GM19328 (cell line): ENCODE results near the gene CRYBB1.
"Not testable (repeated sequence)": the region's sequence is repeated elsewhere in the genome, so short reads cannot be mapped to it uniquely, and the experiment has no call there.

ENCODE experiments used
- ATAC-seq: cut with Tn5 transposase; IDR thresholded peaks from one replicate; pipeline ENCODE4 v1.9.1; 2021; ENCODE audit warnings: mild to moderate bottlenecking, moderate library complexity; ENCODE audit not compliant: unreplicated experiment

The CRYBB1 gene

DNA sequence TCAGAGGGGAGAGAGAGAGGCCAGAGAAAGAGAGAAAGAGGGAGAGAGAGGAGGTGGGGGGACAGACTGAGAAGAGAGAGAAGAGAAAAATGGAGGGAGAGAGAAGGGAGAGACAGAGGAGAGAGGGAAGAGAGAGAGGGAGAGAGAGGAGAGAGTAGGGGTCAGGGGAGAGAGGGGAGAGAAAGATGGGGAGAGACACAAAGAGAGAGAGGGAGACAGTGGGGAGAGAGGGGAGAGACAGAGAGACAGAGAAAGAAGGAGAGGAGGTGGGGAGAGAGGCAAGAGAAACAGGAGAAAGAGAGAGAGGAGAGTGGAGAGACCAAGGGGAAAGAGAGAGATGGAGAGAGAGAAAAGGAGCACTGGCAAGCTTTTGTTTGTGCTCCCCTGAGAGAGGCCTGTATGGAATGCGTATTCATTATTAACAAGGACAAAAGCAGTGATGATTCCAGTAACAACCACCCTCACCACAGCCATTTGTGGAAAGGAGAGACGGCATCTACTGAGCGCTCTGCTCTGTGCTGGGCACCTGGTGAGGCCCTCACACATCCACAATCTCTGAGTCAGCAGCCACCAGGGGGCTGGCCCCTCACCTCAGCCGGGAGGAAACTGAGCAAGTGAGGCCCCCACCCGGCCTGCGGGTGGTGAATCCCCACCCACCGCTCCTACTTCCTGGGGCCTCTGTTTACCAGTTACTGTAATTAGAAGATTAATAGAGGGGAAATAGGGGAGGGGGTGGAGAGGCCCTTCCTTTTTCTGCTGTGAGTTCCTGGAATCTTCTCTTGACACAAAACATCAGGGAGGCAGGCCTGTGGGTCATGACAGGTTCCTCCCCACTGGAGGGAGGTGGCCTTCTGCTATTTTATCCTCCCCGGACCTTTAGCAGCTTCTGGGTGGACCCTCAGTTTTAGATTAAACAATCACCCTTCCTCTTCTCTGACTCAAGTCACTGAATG, 24.9 kb upstream of the CRYBB1 start:
- ATAC-seq: no peak

DNA sequence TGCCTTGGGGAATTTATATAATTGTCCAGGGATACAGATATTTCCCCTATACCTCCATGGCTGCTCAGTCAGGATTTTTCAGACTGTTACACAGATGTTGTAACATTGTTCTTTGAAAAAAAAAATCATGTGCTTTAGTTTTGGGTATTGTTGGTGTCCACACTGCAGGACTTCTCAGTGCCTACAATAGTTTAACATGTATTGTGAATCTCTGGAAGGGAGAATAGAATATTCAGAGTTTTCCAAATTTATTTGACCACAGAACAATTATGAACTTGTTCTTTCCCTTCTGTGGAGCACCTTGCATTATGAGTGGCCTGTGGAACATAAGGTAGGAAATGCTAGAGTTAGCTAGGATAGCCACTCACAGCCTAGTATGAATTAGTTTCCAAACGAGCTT, 18.5 kb upstream of the CRYBB1 start:
- ATAC-seq: no peak

DNA sequence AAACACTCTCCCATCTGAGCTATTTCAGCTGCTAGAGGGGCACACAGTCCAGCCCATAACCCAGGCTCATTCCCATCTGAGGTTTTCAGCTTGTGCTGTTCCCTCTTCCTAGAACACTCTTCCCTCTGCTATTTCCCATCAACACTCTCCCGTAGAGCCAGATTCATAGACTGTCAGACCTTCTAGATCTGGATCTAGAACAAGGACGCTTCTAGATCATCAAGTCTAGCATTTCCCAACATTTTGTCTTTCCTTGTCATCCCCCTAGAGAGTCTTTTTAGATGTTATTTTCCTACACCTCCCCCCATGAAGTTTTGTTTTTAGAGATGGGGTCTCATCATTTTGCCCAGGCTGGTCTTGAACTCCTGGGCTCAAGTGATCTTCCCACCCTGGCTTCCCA, 17.3 kb upstream of the CRYBB1 start:
- no peak for ATAC-seq

DNA sequence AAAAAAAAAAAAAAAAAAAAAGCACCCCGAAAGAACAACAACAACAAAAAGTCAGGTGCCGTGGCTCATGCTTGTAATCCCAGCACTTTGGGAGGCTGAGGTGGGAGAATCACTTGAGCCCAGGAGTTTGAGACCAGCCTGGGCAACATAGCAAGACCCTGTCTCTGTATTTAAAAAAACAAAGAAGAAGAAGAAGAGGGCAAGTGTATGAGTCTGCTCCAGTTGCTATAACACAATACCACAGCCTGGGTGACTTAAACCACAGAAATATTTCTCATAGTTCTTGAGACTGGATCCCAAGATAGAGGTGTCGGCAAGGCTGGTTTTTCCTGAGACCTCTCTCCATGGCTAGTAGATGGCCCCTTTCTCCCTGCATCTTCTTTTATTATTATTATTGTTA, 16.4 kb upstream of the CRYBB1 start:
- no peak for ATAC-seq

DNA sequence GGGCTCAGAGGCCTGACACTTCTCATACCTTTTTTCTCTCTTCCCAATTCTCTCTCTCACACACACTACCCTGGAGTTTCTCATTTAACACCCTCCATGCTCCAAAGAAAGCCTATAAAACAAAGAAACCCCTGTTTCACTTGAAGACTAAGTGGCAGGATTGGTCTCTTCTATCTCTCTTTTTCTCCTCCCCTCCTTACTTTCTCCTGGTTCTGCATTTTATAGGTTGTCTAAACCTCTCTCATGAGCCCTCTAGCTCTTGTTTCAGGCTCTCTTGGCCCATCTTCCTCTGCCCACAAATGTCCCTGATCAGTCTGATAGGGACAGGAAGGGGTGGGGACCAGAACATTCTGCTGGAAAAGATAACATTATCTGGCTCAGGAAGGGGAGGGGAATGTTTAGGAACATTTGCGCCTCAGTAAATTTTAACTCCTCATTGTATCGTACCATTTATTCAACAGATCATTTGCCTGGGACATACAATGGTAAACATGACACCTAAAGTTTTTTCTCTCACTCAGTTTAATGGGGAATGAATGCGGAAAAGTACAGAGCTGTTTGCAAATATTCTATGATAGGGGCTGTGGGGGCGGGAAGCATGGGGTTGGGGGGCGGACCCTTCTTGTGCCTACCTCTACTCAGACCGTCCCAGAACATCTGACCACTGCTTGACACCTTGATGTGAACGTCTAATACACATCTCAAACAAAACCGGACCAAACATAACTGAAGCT, 14.8 kb upstream of the CRYBB1 start:
- ATAC-seq: no peak

DNA sequence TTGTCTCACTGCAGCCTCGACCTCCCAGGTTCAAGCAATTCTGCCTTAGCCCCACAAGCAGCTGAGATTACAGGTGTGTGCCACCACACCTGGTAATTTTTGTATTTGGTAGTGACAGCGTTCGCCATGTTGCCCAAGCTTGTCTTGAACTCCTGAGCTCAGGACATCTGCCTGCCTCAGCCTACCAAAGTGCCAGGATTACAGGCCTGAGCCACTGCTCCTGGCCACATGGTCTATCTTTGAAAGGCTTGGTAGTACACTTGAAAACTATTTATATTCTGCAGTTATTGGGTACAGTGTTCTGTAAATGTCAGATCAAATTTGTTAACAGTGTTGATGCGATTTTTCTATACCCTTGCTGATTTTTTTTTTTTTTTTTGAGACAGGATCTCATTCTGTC, 13.5 kb upstream of the CRYBB1 start:
- ATAC-seq: no peak

DNA sequence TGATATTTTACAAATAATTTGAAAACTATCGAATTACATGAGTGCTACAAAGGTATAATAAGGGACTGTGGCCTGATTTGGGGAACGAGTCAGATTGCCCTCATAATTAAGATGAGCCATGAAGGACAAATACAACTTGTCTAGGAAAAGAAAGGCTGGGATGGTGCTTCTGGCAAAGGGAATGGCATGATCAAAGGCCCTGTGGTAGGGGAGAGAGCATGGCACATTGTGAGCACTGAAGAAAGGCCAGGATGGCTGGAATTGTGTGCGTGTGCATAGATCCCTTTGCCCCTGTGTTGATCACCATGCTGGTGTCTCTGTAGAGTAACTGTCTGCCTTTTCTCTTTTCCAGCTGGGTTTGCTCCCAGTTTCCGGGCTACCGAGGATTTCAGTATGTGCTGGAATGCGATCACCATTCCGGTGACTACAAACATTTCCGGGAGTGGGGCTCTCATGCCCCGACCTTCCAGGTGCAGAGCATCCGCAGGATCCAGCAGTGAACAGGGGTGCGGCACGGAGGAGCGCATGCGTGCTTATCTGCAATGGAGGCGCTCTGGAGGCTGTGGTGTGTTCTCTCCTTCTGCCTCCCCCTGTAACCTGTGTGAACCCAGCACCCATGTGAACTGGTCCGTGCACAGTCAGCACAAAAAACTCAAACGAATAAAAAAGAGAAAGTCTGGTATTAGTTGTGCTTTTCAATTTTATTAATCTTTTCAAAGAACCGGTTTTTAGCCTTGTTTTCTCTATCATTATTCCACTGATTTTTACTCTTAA, 12.3 kb upstream of the CRYBB1 start:
- no peak for ATAC-seq

DNA sequence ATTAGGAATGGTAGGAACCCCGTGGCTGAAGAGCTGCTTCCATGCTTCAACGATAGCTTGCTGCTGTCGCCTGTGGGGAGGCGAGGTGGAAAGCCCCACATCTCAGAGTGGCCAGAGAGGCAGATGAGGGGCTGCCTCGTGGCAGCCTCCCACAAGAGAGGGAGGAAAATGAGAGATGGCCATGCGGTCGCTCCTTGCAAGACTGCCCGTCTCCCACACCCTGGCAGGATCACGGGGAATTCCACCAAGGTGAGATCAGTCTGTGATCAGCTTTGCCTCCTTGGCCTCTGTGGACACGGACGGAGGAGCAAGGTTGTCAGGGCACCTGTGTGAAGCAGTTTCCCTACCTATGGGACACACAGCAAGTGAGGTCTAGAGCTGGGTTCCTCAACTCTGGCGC, 7.0 kb upstream of the CRYBB1 start:
- ATAC-seq: no peak

DNA sequence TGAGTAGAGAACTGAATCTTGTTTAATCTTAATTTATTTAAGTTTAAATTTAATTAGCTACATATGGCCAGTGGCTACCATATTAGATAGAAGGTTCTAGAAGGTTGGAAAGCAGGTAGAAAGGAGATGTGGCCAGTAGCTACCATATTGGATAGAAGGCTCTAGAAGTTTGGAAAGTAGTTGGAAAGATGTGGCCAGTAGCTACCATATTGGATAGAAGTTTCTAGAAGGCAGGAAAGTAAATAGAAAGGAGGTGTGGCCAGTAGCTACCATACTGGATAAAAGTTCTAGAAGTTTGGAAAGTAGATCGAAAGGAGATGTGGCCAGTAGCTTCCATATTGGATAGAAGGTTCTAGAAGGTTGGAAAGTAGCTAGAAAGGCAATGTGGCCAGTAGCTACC, 6.2 kb upstream of the CRYBB1 start:
- no peak for ATAC-seq

DNA sequence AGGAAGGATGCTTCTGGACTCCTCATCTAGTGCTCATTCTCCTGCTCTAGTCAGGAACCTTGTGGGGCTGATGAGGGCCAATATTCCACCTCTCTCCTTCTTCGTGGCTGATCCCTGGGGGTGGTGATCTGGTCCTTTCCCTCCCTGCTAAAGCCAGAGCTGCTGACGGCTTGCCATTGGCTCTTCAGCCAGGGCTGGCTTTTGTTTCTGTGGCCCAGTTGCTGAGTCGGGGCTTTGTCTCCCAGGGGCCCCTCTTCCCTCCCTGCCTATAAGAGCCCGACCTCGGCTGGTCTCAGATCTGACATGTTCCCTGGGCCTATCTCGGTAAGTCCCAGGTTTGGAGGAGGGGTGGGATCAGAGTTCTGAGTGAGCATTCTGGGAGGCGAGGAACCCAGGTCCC, 3.8 kb upstream of the CRYBB1 start, which contains the start of gene CRYBA4:
TSS of gene CRYBA4 (plus strand) at position 301 of the 400 bp plus-strand sequence. CDS start 634 bp downstream, outside the sequence.
- ATAC-seq: no peak

DNA sequence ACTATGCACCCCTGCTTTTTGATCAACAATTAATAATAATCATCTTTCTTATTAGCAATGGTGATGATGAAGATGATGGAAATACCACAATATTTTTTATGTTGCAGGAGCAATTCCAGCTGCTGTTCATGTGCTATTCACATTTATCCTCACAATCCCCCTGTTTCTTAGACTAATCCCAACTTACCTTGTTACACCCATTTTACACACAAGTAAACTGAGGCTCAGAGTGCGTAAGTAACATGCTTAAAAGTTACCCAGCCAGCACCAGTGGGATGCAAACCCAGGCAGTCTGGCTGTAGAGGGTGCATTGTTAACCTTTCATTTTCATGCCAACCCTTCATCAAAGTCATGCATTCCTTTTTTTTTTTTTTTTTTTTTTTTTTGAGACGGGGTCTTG, 2.4 kb upstream of the CRYBB1 start:
- no peak for ATAC-seq

DNA sequence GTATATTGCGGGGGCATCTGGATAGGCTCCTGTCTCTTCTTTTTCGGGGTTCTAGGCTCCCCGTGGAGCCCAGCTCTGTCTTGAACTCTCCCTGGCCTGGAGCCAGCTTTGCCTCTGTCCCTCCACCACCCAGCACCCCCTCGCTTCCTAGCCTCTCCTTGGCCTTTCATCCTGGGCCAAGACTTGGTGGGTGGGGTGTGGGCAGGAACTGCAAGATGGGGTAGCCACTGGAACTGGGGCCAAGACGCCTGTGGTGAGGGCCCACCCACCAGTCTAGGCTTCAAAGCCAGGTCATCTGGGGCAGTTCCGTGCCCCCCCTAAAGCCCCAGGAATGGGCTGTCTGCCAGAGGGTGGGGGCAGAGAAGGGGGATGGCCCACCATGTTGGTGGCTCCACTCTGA, 1.7 kb upstream of the CRYBB1 start:
- no peak for ATAC-seq

DNA sequence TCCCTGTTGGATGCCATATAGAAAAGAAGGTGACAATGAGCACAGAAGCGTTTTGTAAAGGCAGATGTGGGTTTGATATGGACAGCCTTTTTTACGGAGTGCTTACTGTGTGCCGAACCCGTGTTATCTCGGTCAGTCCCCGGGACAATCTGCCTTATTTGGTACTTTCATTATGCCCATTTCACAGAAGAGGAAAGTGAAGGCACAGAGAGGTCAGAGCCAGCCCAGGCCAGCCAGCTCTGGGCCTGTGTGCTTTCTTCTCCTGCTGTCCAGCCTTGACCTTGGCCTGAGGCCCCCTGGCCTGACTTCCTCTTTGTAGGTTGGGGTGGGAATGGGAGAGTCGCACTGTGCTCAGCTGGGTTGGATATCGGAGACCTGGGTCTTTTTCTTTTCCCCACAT, 628 bp upstream of the CRYBB1 start:
- ATAC-seq: no peak

DNA sequence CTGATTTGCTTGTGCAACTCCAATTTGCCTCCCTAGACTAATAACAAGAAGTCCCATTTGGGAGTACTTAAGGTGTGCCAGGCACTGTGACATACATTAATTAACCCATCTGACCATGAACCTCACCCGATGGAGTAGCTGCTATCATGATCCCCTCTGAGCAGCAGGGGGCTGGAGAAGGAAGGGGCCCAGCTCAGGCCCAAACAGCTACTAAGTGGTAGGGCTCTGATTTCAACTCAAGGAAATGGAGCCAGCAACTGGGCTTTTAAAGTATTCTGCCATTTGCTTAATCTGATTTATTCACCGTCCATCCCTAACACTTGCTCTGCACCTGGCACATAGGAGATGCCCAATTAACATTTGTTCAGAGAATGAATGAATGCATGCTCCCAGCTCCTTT, 1.2 kb downstream of the CRYBB1 start:
- ATAC-seq: no peak

DNA sequence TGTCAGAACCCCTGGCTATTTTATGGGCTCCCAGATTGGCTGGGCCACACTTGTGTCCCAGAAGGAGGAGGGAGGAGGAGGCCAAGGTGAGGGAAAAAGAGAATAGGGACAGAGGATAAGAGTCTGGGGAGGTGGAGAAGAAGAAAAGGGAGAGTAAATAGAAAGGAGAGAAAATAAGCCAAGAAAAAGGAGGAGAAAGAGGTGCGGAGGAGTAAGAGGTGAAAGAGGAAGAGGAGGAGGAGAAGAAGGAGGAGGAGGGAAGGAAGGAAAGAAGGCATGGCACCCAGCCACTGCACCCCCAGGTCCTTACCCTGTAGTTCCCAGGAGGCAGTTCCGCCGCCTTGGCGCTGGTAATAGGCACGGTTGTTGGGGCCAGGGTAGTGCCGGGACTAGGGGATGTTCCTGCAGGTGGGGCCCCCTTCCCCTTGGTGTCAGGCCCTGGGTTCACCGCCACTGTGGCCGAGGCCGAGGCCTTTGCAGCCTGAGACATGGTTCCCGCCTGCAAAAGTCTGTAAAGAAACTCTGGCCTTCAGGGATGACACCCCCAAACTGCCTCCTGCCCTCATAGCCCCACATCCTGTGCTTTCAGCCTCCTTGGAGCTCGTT, 1.9 kb downstream of the CRYBB1 start:
- no peak for ATAC-seq

DNA sequence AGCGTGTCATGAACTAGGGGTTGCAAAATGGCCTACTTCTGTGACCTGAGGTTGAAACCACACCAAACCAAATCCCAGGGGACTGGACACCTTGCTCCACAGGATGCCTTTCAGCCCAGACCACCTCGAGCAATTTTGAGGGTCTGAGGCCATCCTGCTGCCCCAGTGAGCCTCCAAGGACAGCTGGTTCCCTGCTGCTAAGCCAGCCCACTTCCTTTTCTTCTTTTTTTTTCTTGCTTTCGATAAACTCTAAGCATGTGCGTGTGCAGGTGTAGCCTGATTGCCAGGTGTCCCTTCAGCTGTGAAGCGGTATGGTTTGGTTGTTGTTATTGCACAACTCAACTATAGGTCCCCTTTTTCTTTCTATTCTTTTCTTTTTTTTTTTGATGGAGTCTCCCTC, 2.7 kb downstream of the CRYBB1 start:
- ATAC-seq: no peak

DNA sequence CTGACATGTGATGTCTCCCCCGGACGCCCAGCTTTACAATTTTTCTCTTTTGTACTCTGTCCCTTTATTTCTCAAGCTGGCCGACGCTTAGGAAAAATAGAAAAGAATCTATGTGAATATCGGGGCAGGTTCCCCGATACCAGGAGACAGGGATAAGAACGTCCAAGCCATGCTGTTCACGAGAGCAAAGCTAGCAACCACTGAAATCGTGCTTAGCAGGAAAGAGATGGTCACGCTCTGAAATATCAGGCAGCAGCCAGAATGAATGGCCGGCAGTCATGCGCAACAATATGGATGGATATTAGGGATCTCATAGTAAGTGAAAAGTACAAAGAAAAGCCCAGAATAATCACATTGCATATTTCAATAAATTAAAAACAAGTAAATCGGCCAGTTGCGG, 3.5 kb downstream of the CRYBB1 start:
- no peak for ATAC-seq

DNA sequence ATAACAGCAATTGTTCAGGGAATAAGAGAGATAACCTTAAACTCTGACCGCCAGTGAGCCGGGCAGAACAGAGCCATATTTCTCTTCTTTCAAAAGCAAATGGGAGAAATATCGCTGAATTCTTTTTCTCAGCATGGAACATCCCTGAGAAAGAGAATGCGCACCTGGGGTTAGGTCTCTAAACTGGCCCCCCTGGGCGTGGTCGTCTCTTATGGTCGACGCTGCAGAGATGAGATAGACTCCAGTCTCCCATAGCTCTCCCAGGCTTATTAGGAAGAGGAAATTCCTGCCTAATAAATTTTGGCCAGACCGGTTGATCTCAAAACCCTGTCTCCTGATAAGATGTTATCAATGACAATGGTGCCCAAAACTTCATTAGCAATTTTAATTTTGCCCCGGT, 4.1 kb downstream of the CRYBB1 start:
- not testable (repeated sequence) for ATAC-seq

DNA sequence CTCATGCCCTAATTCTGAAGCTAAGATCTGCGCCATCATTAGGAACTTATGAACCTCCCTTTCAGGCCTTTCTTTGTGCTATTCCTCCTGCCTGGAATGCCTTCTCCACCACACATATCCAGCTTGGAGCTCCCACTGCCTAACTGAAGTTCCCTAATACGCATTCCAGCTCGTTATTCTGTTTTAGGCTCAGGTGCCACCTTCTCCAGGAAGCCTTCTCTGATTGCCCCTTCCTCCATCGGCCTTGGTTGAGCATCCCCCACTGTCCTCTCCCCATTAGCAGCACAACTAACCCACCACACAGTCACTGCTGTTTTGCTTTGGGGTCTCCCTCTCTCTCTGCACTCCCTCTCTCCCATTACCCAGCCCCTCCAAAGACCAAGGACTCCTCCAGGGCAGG, 5.2 kb downstream of the CRYBB1 start:
- no peak for ATAC-seq

DNA sequence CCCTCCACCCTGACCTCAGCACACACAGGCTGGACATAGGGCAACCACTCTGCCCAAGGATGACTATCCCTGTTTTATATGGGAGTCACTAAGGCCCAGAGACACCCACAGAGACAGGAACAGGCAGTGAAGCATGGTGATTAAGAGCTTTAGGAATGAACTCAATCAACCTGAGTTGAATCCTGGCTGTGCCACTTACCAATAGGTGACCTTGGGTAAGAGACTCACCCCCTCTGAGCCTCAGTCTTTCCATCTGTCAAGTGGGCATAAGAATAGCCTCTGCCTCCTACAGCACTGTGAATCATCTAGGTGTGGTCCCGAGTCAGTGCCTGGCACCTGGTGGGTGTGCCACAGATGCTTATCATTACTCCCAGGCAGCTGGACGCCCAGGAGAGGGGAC, 6.8 kb downstream of the CRYBB1 start:
- ATAC-seq: no peak
